ENCODE results near the gene STAM2.

DNA sequence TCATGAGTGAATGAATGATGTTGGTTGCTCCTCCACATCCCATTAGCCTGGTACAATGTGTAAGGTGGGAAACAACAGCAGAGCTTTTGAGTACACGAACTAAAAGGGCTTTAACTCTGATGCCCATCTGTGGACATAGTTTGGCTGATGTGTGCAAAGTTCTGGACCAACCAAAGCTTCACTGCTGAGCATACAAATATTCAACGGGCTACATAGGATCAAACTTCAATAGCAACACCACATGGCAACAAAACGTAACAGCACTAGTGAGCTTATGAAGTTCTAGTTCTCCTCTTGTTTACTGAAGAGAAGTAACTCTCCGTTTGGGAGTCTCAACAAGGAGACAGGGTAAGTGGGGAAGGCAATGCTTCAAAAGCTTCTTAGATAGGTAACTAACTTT is 20.4 kb downstream of the STAM2 start:
- TF ChIP-seq GATA2 (IDR thresholded peaks at IDR 0.05; ENCODE audit: low read depth, low read length) (no peak), GATA3 (IDR thresholded peaks at IDR 0.05; ENCODE audit: low read depth, low read length) (no peak)
